KMS-11 (cell line): ENCODE measurements around the gene CD93.

Experiments
- H2AFZ ChIP-seq: fragments of 200-600 bp; sonication (generic); 2 replicates; pipeline ENCODE4 v1.6.1; 2016; ENCODE audit warnings: antibody characterized with exemption, mixed run types, low read depth
- H3K27ac ChIP-seq: fragments of 200-600 bp; sonication (generic); 2 replicates; pipeline ENCODE4 v1.6.1; 2016; ENCODE audit warnings: mild to moderate bottlenecking, mixed run types
- H3K27me3 ChIP-seq: fragments of 200-600 bp; sonication (generic); 2 replicates; pipeline ENCODE4 v1.6.1; 2017; ENCODE audit warnings: mild to moderate bottlenecking, low read depth, mixed run types, moderate library complexity; ENCODE audit not compliant: insufficient read depth
- H3K36me3 ChIP-seq: fragments of 200-600 bp; sonication (generic); 2 replicates; pipeline ENCODE4 v1.6.1; 2017; ENCODE audit warnings: mild to moderate bottlenecking, mixed run types; ENCODE audit not compliant: insufficient read depth
- H3K4me1 ChIP-seq: fragments of 200-600 bp; sonication (generic); 2 replicates; pipeline ENCODE4 v1.6.1; 2016; ENCODE audit warnings: mild to moderate bottlenecking, low read depth, mixed run types; ENCODE audit not compliant: poor library complexity, severe bottlenecking
- H3K4me2 ChIP-seq: fragments of 200-600 bp; sonication (generic); 2 replicates; pipeline ENCODE4 v1.7.0; 2016; ENCODE audit warnings: mild to moderate bottlenecking, mixed run types
- H3K4me3 ChIP-seq: fragments of 200-600 bp; sonication (generic); IDR thresholded peaks from 2 replicates; pipeline ENCODE4 v1.6.1; 2017; ENCODE audit warnings: low read depth, low read length, mixed read lengths; ENCODE audit not compliant: insufficient read depth
- H3K79me2 ChIP-seq: fragments of 200-600 bp; sonication (generic); 2 replicates; pipeline ENCODE4 v1.6.1; 2016; ENCODE audit warnings: low read depth, mixed run types; ENCODE audit not compliant: insufficient read depth
- H3K9ac ChIP-seq: fragments of 200-600 bp; sonication (generic); 2 replicates; pipeline ENCODE4 v1.6.1; 2016; ENCODE audit warnings: mild to moderate bottlenecking, mixed run types
- H4K20me1 ChIP-seq: fragments of 200-600 bp; sonication (generic); 2 replicates; pipeline ENCODE4 v1.6.1; 2016; ENCODE audit warnings: mild to moderate bottlenecking, mixed run types; ENCODE audit not compliant: insufficient read depth
- TF ChIP-seq, protein P1 (sequence below): fragments of 200-600 bp; sonication (generic); conservative IDR thresholded peaks from 2 replicates; pipeline ENCODE4 v1.6.1; 2017; ENCODE audit warnings: low read depth, mild to moderate bottlenecking, antibody characterized with exemption, low read length, moderate library complexity, mixed read lengths

The CD93 gene

DNA sequence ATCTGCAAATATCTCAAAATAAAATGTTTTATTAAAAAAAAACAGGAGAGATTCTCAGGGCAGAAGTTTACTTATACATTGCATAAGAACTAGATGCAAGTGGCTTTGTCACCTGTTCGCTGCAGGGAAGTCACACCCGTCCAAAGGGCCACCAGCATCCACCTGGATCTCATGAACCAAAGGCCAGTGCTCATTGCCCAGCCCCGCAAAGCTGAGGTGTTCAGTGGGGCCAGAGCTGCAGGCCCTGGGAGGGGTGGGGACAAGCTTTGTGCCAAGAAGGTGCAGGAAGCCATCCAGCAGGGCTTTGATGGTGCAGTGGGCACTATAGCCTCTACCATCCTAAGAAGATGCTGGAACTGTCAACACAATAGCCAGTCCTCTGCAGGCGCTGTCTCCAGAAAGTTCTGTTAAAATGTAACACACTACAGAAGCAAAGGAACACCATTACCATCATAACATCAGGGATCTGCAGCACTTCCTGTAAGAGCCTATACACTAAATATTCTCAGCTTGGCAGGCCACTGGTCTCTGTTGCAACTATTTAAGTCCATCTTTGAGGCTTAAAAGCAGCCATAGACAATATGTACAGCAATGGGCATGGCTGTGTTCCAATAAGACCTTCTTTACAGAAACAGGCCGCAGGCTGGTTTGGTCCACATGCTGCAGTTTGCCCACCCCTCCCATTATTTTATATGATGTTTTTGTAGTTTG is 15.7 kb upstream of the CD93 start:
- TF ChIP-seq, protein P1, sequence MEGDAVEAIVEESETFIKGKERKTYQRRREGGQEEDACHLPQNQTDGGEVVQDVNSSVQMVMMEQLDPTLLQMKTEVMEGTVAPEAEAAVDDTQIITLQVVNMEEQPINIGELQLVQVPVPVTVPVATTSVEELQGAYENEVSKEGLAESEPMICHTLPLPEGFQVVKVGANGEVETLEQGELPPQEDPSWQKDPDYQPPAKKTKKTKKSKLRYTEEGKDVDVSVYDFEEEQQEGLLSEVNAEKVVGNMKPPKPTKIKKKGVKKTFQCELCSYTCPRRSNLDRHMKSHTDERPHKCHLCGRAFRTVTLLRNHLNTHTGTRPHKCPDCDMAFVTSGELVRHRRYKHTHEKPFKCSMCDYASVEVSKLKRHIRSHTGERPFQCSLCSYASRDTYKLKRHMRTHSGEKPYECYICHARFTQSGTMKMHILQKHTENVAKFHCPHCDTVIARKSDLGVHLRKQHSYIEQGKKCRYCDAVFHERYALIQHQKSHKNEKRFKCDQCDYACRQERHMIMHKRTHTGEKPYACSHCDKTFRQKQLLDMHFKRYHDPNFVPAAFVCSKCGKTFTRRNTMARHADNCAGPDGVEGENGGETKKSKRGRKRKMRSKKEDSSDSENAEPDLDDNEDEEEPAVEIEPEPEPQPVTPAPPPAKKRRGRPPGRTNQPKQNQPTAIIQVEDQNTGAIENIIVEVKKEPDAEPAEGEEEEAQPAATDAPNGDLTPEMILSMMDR: no peak
- Histone ChIP-seq H3K27ac (no peak overlapping the region), H3K79me2 (no peaks in the 10 kb centered on the region), H3K4me1 (no peaks in the 10 kb centered on the region), H3K4me2 (no peak overlapping the region), H3K27me3 (no peaks in the 10 kb centered on the region), H4K20me1 (no peaks in the 10 kb centered on the region), H3K36me3 (no peaks in the 10 kb centered on the region), H3K9ac (no peak overlapping the region), H3K4me3 (no peak overlapping the region), H2AFZ (no peak overlapping the region)

DNA sequence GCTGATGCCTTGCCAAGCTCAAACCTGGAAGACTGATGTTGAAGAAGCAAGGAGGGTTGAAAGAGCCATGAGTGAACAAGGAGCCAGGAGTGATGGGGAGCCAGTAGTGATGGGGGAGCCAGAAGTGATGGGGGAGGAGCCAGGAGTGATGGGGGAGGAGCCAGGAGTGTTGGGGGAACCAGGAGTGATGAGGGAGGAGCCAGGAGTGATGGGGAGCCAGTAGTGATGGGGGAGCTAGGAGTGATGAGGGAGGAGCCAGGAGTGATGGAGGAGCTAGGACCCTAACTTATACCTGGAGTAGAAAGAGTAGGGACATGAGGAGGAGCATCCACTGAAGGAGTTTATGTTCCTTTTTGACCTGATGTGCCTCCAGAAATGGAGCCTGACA is 14.6 kb upstream of the CD93 start:
- Histone ChIP-seq H3K36me3 (no peaks in the 10 kb centered on the region), H3K4me2 (no peak overlapping the region), H3K79me2 (no peaks in the 10 kb centered on the region), H3K27ac (no peak overlapping the region), H3K4me3 (no peak overlapping the region), H4K20me1 (no peaks in the 10 kb centered on the region), H3K4me1 (no peaks in the 10 kb centered on the region), H2AFZ (no peak overlapping the region), H3K27me3 (no peaks in the 10 kb centered on the region), H3K9ac (no peak overlapping the region)
- TF ChIP-seq, protein P1: no peak

DNA sequence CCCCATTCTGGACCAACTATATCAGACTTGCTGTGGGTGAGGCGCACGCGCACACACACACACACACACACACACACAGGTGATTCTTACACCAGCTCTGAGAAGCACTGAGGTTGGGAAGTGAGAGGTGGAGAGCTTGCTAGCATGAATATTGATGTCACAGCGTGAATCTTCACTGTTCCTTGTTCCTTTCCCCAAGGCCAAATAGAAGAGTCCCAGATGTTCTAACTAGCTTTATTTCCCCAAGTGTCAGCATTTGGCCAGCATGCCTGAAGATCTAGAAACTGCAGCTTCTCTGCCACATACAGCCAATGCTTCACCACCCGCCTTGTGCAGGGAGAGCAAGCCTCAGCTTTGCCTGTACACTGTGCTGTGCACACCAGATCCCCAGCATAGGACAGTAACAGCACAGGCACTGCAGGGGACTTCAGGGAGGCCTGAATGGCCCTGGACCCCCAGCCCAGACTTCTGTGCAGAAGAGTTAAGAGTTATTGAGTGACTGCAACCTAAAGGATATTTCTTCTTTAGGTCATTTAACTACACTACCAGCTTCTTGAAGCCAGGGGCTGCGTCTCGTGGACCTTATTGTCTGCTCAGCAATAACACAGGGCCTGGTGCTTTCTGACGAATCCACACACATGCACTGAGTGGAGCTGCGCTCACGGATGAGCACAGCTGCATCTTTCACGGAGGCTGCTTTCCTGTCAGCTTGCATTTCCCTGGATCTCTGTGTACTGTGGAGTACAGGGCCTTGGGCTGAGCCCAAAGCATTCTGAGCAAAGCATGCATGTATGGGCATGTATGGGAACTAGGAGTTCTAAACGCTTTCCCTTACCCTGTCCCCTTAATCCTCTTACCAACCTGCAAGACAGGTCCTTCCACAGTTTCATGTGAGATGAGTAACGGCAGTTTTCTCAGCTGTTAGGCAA is 13.9 kb upstream of the CD93 start:
- Histone ChIP-seq H3K4me1 (no peaks in the 10 kb centered on the region), H3K4me2 (no peak overlapping the region), H3K79me2 (no peaks in the 10 kb centered on the region), H2AFZ (no peak overlapping the region), H4K20me1 (no peaks in the 10 kb centered on the region), H3K27me3 (no peaks in the 10 kb centered on the region), H3K27ac (no peak overlapping the region), H3K4me3 (no peak overlapping the region), H3K9ac (no peak overlapping the region), H3K36me3 (no peaks in the 10 kb centered on the region)
- TF ChIP-seq, protein P1: no peak

DNA sequence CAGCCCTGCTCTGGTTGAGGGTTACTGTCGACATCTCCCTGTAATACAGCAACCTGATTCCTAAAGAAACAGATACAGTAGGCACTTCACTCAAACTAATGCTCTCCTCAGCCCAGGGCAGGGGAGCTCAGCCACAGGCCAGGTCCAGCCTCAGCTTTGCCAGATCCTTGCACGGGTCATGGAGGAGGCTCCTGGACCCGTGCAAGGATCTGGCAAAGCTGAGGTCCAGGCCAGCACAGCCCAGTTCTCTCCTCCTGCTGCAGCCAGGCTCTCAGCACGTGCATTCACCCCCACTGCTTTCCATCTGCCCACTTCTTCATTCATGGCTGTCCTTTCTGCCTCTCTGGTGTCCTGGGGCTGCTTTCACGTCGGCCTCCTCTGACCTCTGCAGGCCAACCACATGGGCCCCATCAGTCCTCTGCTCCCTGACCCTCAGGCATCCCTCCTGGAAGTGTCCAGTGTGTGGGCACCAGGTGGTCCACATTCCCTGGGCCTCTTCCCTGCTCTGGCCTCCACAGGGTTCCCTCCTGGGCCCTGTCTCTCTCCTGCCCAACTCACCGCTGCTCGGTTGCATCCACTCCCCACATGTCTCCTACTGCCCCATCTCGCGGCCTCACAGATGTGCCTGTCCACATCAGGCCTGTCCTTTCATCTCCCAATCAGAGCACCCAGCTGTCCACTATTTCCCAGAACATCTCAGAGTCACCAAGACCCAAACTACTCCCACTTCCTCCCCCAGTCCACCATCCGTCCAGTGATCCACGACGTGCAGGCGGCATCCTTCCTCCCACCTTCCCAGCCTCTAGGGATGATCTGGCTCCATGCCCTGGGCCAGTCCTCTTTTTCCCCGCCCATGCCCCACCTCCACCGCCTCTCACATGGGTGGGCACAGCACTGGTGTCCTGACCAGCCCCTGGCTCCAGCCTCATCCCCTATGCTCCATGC is 11.8 kb upstream of the CD93 start:
- H3K27me3 ChIP-seq: no peaks in the 10 kb centered on the region
- TF ChIP-seq, protein P1: no peak
- H3K4me2 ChIP-seq: no peak overlapping the region
- no peaks in the 10 kb centered on the region for H3K79me2 ChIP-seq
- no peaks in the 10 kb centered on the region for H4K20me1 ChIP-seq
- H3K4me1 ChIP-seq: no peaks in the 10 kb centered on the region
- no peak overlapping the region for H3K4me3 ChIP-seq
- no peak overlapping the region for H3K9ac ChIP-seq
- no peak overlapping the region for H2AFZ ChIP-seq
- no peak overlapping the region for H3K27ac ChIP-seq
- no peaks in the 10 kb centered on the region for H3K36me3 ChIP-seq
